ENCODE measurements around the gene MSLN. TPM values are rescaled to one million over a fixed set of nuclear protein-coding genes. Genes with fewer than 3 reads are reported as not detected.

Gene MSLN
- total and polyA plus RNA-seq, 2 of the 8 experiments (the other 6 are each of a cell fraction or from before 2014, with no cell fraction given), result 0.28 to 0.50 TPM

GRCh38 chr16:813204-813915 is 52.8 kb downstream of the MSLN start (continued):
- peak; percentile 82 to 94 (median 91) for TF ChIP-seq CTCF (IDR thresholded peaks at IDR 0.05; ENCODE audit: control extremely low read depth in 1 of 3, insufficient read depth in 1 of 3, low read depth in 1 of 3, low read length in 3 of 3)
